IMR-90 (cell line): ENCODE measurements around the gene ZNF618. TPM values are rescaled to one million over a fixed set of nuclear protein-coding genes. Genes with fewer than 3 reads are reported as not detected.

Experiments
- ATAC-seq: fragments of 200-7000 bp; cut with Tn5 transposase; 2 replicates; pipeline ENCODE4 v1.9.1; 2020; ENCODE audit warnings: low read depth, mild to moderate bottlenecking, moderate library complexity
- BruUV-seq: library from RNA; stranded (reverse); fragments of 400-500 nt; replicated peaks from 2 replicates; lab custom pipeline; 2021; lab: Mats Ljungman, UMichigan
- CTCF ChIA-PET: fragments of 300-600 bp; formaldehyde crosslinking; extraction: SDS; loops from one replicate; lab custom pipeline; 2021; ENCODE audit warnings: antibody characterized with exemption; lab: Yijun Ruan, JAX
- POLR2A ChIA-PET: fragments of 300-600 bp; sonication (Branson Sonifier 250); formaldehyde crosslinking; loops from one replicate; lab custom pipeline; 2022; ENCODE audit warnings: antibody characterized with exemption; ENCODE audit not compliant: unreplicated experiment; lab: Charles Lee
- DNase-seq: peaks from one replicate; pipeline ENCODE4 v3.0.0; 2013
- H2AFZ ChIP-seq: replicated peaks from 2 replicates; pipeline ENCODE3; 2013; ENCODE audit warnings: low read length, mild to moderate bottlenecking; ENCODE audit not compliant: poor library complexity
- H2AK5ac ChIP-seq: 2 replicates; pipeline ENCODE4 v1.6.1; 2013; ENCODE audit warnings: low read depth, low read length, inconsistent platforms
- H2AK9ac ChIP-seq: replicated peaks from 2 replicates; pipeline ENCODE3; 2013; ENCODE audit warnings: mild to moderate bottlenecking, low read depth, low read length, moderate library complexity; ENCODE audit not compliant: poor library complexity
- H2BK120ac ChIP-seq: 2 replicates; pipeline ENCODE4 v1.6.1; 2013; ENCODE audit warnings: low read depth, low read length, inconsistent platforms
- H2BK15ac ChIP-seq: 3 replicates; pipeline ENCODE4 v1.6.1; 2013; ENCODE audit warnings: low read depth, low read length, inconsistent platforms
- H2BK20ac ChIP-seq: 2 replicates; pipeline ENCODE4 v1.6.1; 2013; ENCODE audit warnings: low read depth, mild to moderate bottlenecking, inconsistent platforms, low read length, moderate library complexity
- H2BK5ac ChIP-seq: 2 replicates; pipeline ENCODE4 v1.6.1; 2013; ENCODE audit warnings: mild to moderate bottlenecking, low read depth, low read length, inconsistent platforms; ENCODE audit not compliant: poor library complexity, severe bottlenecking
- H3K14ac ChIP-seq: replicated peaks from 2 replicates; pipeline ENCODE4 v1.6.1; 2013; ENCODE audit warnings: low read depth, low read length, inconsistent platforms
- H3K18ac ChIP-seq: 2 replicates; pipeline ENCODE4 v1.6.1; 2013; ENCODE audit warnings: low read depth, low read length, control low read depth
- H3K23ac ChIP-seq: 2 replicates; pipeline ENCODE4 v1.6.1; 2013; ENCODE audit warnings: low read depth, low read length, inconsistent platforms
- H3K27ac ChIP-seq: 2 replicates; pipeline ENCODE4 v1.5.1; 2013; ENCODE audit warnings: mild to moderate bottlenecking, control low read depth, low read length; ENCODE audit not compliant: insufficient read depth
- H3K27me3 ChIP-seq: 2 replicates; pipeline ENCODE4 v1.6.1; 2013; ENCODE audit warnings: low read length; ENCODE audit not compliant: control insufficient read depth, insufficient read depth
- H3K36me3 ChIP-seq: 2 replicates; pipeline ENCODE4 v1.6.1; 2013; ENCODE audit warnings: low read length, mixed read lengths; ENCODE audit not compliant: control insufficient read depth, insufficient read depth
- H3K4ac ChIP-seq: 2 replicates; pipeline ENCODE4 v1.6.1; 2013; ENCODE audit warnings: low read depth, low read length, inconsistent platforms
- H3K4me1 ChIP-seq: 2 replicates; pipeline ENCODE4 v1.6.1; 2013; ENCODE audit warnings: low read length, mixed read lengths; ENCODE audit not compliant: control insufficient read depth, insufficient read depth
- H3K4me2 ChIP-seq: 2 replicates; pipeline ENCODE4 v1.6.1; 2013; ENCODE audit warnings: low read depth, mild to moderate bottlenecking, control low read depth, low read length, moderate library complexity
- H3K4me3 ChIP-seq: 2 replicates; pipeline ENCODE4 v1.5.1; 2013; ENCODE audit warnings: low read depth, mild to moderate bottlenecking, control low read depth, low read length, moderate library complexity; ENCODE audit not compliant: insufficient read depth
- H3K56ac ChIP-seq: 2 replicates; pipeline ENCODE4 v1.6.1; 2013; ENCODE audit warnings: low read length, inconsistent platforms; ENCODE audit not compliant: insufficient read depth; ENCODE audit errors: extremely low read depth
- H3K79me1 ChIP-seq, 2 experiments: 2 replicates each; pipeline ENCODE4 v1.6.1; 2013; ENCODE audit warnings: low read length in 2 of 2, inconsistent platforms in 1 of 2, low read depth in 1 of 2
- H3K9ac ChIP-seq: 2 replicates; pipeline ENCODE4 v1.6.1; 2013; ENCODE audit warnings: low read depth, low read length, control low read depth
- H3K9me1 ChIP-seq: 2 replicates; pipeline ENCODE4 v1.6.1; 2013; ENCODE audit warnings: low read length, inconsistent platforms; ENCODE audit not compliant: insufficient read depth
- H3K9me3 ChIP-seq: 2 replicates; pipeline ENCODE4 v1.6.1; 2013; ENCODE audit warnings: low read length; ENCODE audit not compliant: control insufficient read depth, insufficient read depth
- H4K20me1 ChIP-seq: 2 replicates; pipeline ENCODE4 v1.6.1; 2013; ENCODE audit warnings: low read length, inconsistent platforms; ENCODE audit not compliant: insufficient read depth
- H4K5ac ChIP-seq: 2 replicates; pipeline ENCODE4 v1.6.1; 2013; ENCODE audit warnings: mild to moderate bottlenecking, low read depth, low read length, control low read depth
- H4K8ac ChIP-seq, 2 experiments: 2 replicates each; pipeline ENCODE4 v1.6.1; 2013; ENCODE audit warnings: low read depth in 2 of 2, low read length in 2 of 2, control low read depth in 1 of 2, inconsistent platforms in 1 of 2
- H4K91ac ChIP-seq: 2 replicates; pipeline ENCODE4 v1.6.1; 2013; ENCODE audit warnings: low read depth, low read length, inconsistent platforms; ENCODE audit not compliant: insufficient read depth
- BHLHE40 ChIP-seq: fragments of 150-350 bp; IDR thresholded peaks from 2 replicates; pipeline ENCODE4 v1.6.1; 2016; ENCODE audit warnings: mild to moderate bottlenecking, low read depth, low read length
- CEBPB ChIP-seq: IDR thresholded peaks from 2 replicates; pipeline ENCODE4 v1.6.1; 2012; ENCODE audit warnings: low read depth, low read length, improper control_type of control experiment
- CHD1 ChIP-seq: IDR thresholded peaks from 2 replicates; pipeline ENCODE4 v1.6.1; 2012; ENCODE audit warnings: low read depth, low read length, improper control_type of control experiment
- CTCF ChIP-seq: conservative IDR thresholded peaks from 2 replicates; pipeline ENCODE4 v1.5.1; 2012; ENCODE audit warnings: mild to moderate bottlenecking, low read depth, low read length, improper control_type of control experiment
- FOS ChIP-seq: fragments of 150-350 bp; IDR thresholded peaks from 2 replicates; pipeline ENCODE4 v1.6.1; 2016; ENCODE audit warnings: low read depth, low read length
- MAFK ChIP-seq: IDR thresholded peaks from 2 replicates; pipeline ENCODE4 v1.6.1; 2012; ENCODE audit warnings: low read depth, low read length, improper control_type of control experiment
- MAZ ChIP-seq: IDR thresholded peaks from 2 replicates; pipeline ENCODE4 v1.6.1; 2012; ENCODE audit warnings: low read depth, mild to moderate bottlenecking, low read length, improper control_type of control experiment, moderate library complexity, borderline replicate concordance
- MXI1 ChIP-seq: IDR thresholded peaks from 2 replicates; pipeline ENCODE4 v1.6.1; 2012; ENCODE audit warnings: low read depth, mild to moderate bottlenecking, low read length, moderate library complexity, borderline replicate concordance
- NFE2L2 ChIP-seq: fragments of 150-350 bp; IDR thresholded peaks from 2 replicates; pipeline ENCODE4 v1.6.1; 2016; ENCODE audit warnings: low read depth, mild to moderate bottlenecking, low read length
- POLR2A ChIP-seq: IDR thresholded peaks from 2 replicates; pipeline ENCODE4 v1.6.1; 2012; ENCODE audit warnings: mild to moderate bottlenecking, low read depth, low read length
- RAD21 ChIP-seq: IDR thresholded peaks from 2 replicates; pipeline ENCODE4 v1.6.1; 2012; ENCODE audit warnings: low read length, improper control_type of control experiment
- RCOR1 ChIP-seq: IDR thresholded peaks from 2 replicates; pipeline ENCODE4 v1.6.1; 2012; ENCODE audit warnings: mild to moderate bottlenecking, low read length, improper control_type of control experiment; ENCODE audit not compliant: insufficient replicate concordance
- RFX5 ChIP-seq: IDR thresholded peaks from 2 replicates; pipeline ENCODE4 v1.8.0; 2012; ENCODE audit warnings: low read depth, mild to moderate bottlenecking, low read length, moderate library complexity
- SMC3 ChIP-seq: fragments of 150-350 bp; IDR thresholded peaks from 2 replicates; pipeline ENCODE4 v1.6.1; 2016; ENCODE audit warnings: low read depth, mild to moderate bottlenecking, antibody characterized with exemption, low read length, moderate library complexity
- USF2 ChIP-seq: fragments of 150-350 bp; IDR thresholded peaks from 2 replicates; pipeline ENCODE4 v1.6.1; 2017; ENCODE audit warnings: mild to moderate bottlenecking, antibody characterized with exemption, low read length, low read depth
- WGBS, 2 experiments: methylation state at CpG; one replicate each; pipeline versions ENCODE4 v1.1.5 to v1.1.7; 2013; ENCODE audit warnings: missing lambda C conversion rate in 2 of 2; ENCODE audit not compliant: insufficient read length in 1 of 2; ENCODE audit errors: extremely low coverage in 2 of 2; 5-methylcytosine and 5-hydroxymethylcytosine counted together
- dilution Hi-C: fragments of 300-500 bp; cut with HindIII; formaldehyde crosslinking; loops from one replicate; pipeline ENCODE4 v1.14.3; 2018; ENCODE audit warnings: low sequenced_read_pairs; ENCODE audit not compliant: unreplicated experiment
- in situ Hi-C: fragments of 300-500 bp; cut with MboI; formaldehyde crosslinking; loops from 3 replicates; pipeline ENCODE4 v1.14.3; 2019; ENCODE audit warnings: low sequenced_read_pairs, inconsistent platforms, mixed read lengths
- intact Hi-C: fragments of 100-400 bp; cut with micrococcal nuclease; formaldehyde crosslinking; loops from 2 replicates; pipeline ENCODE4 v1.10.0; 2022
- polyA plus RNA-seq, 3 experiments: library from polyadenylated mRNA; depleted of rRNA; stranded (reverse); fragments of >200 nt; gene quantifications; 2 replicates each; pipeline ENCODE4 v1.2.3, GENCODE V29; 2012; ENCODE audit warnings: low replicate concordance in 1 of 3
- total RNA-seq: library from RNA; depleted of rRNA; stranded (reverse); fragments of >200 nt; gene quantifications from 2 replicates; pipeline ENCODE4 v1.2.3, GENCODE V29; 2012
- TF ChIP-seq, protein P1 (sequence below): fragments of 150-350 bp; IDR thresholded peaks from 2 replicates; pipeline ENCODE4 v1.6.1; 2016; ENCODE audit warnings: low read depth, mild to moderate bottlenecking, low read length, moderate library complexity, borderline replicate concordance

ZNF618 gene
- total and polyA plus RNA-seq, 2 of the 4 experiments (the other 2 are of a cell fraction): 8.2 to 9.4 TPM

DNA sequence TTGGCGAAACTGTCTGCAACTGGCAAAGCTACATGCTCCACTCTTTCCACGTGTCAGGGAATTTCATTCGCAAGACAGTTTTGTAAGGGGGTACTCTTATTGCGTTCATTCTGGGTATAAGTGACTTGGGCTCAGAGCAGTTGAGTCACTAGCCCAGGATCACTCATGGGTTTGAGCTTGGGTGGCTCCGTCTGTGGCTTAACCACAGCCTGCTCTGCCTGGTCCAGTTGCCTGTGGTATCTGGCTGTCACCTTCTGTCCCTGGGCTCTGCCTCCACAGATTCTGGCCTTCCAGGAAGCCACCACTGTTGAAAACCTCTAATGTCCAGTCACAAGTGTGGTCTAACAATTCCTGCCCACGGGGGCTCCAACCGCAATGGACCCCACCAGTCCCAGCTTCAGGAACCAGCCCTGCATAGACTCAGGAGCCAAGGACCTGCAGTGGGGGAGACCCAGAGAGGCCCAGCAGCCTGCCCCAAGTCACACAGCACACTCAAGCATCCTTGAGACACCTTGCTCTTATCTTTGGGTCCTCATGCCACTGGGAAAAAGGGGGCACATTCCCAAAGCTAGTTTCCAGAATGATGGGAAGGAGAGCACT lies 212.6 kb downstream of the ZNF618 start:
- Histone ChIP-seq H3K9ac (no peak overlapping the region), H2BK20ac (no peak overlapping the region), H3K4ac (no peak overlapping the region), H3K27ac (no peak overlapping the region), H3K4me2 (no peak overlapping the region), H4K20me1 (no peaks in the 10 kb centered on the region; the same call in 1 of the 2 replicates), H2BK5ac (no peak overlapping the region), H2BK15ac (no peak overlapping the region), H3K79me1 (no peaks in the 10 kb centered on the region), H3K4me1 (no peaks in the 10 kb centered on the region), H2AK9ac (no peak overlapping the region), H4K8ac (no peak overlapping the region), H3K56ac (no peak overlapping the region), H3K27me3 (peaks cover 64% of the 10 kb centered on the region), H3K4me3 (no peak overlapping the region), H3K23ac (no peak overlapping the region), H3K14ac (0 out of 2 replicates have a peak overlapping the region, but pooled peaks have one; percentile 16), H3K9me1 (no peaks in the 10 kb centered on the region), H3K18ac (no peak overlapping the region), H2AK5ac (no peak overlapping the region), H3K36me3 (no peaks in the 10 kb centered on the region), H4K5ac (no peak overlapping the region), H2AFZ (no peak overlapping the region), H3K9me3 (0 out of 2 replicates have a peak, but pooled peaks cover 2% of the 10 kb centered on the region), H2BK120ac (no peak overlapping the region), H4K91ac (no peak overlapping the region)
- CTCF ChIA-PET: no interaction called here
- no TSS peak for BruUV-seq
- ATAC-seq: no peak
- in situ Hi-C loops: no loop called here
- TF ChIP-seq NFE2L2 (no peak), CTCF (no peak), CHD1 (no peak), RFX5 (no peak), SMC3 (no peak), FOS (no peak), USF2 (no peak), MXI1 (no peak), POLR2A (no peak), RAD21 (no peak), CEBPB (no peak), MAZ (no peak), RCOR1 (no peak), MAFK (no peak), BHLHE40 (no peak)
- TF ChIP-seq, protein P1, sequence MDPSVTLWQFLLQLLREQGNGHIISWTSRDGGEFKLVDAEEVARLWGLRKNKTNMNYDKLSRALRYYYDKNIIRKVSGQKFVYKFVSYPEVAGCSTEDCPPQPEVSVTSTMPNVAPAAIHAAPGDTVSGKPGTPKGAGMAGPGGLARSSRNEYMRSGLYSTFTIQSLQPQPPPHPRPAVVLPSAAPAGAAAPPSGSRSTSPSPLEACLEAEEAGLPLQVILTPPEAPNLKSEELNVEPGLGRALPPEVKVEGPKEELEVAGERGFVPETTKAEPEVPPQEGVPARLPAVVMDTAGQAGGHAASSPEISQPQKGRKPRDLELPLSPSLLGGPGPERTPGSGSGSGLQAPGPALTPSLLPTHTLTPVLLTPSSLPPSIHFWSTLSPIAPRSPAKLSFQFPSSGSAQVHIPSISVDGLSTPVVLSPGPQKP: no peak
- WGBS, 2 experiments: 89% methylated on average over 3 of the region's 7 CpGs; no CpG with 5 or more reads in 1 of the 2 experiments
- POLR2A ChIA-PET: no interaction called here
- no peak for DNase-seq
- dilution Hi-C loops: no loop called here
- intact Hi-C loops: no loop called here
